ENCODE data around the gene THOC6.

The THOC6 gene

GRCh38 chr16:2986623-2987188 is 37.1 kb upstream of the THOC6 start:
- Mint-ChIP-seq H3K4me1 (peaks cover 6% of the 10 kb centered on the region), H3K4me3 (no peak overlapping the region), H3K9me3 (no peaks in the 10 kb centered on the region), H3K27me3 (no peaks in the 10 kb centered on the region), H3K27ac (no peak overlapping the region), H3K36me3 (no peaks in the 10 kb centered on the region)

GRCh38 chr16:2987286-2987685 is 36.5 kb upstream of the THOC6 start:
- H3K27me3 Mint-ChIP-seq, result no peaks in the 10 kb centered on the region
- H3K27ac Mint-ChIP-seq, result no peak overlapping the region
- no peaks in the 10 kb centered on the region for H3K36me3 Mint-ChIP-seq
- no peaks in the 10 kb centered on the region for H3K9me3 Mint-ChIP-seq
- H3K4me3 Mint-ChIP-seq, result no peak overlapping the region
- peaks cover 4% of the 10 kb centered on the region for H3K4me1 Mint-ChIP-seq

- no peaks in the 10 kb centered on the region for H3K36me3 Mint-ChIP-seq
- H3K27ac Mint-ChIP-seq, result no peak overlapping the region
- H3K4me3 Mint-ChIP-seq, result no peak overlapping the region
- no peaks in the 10 kb centered on the region for H3K27me3 Mint-ChIP-seq
- no peaks in the 10 kb centered on the region for H3K9me3 Mint-ChIP-seq
- H3K4me1 Mint-ChIP-seq, result peaks cover 4% of the 10 kb centered on the region
Measured at GRCh38 chr16:2987833-2988232, 36.0 kb upstream of the THOC6 start.

GRCh38 chr16:2988590-2989099 is 35.2 kb upstream of the THOC6 start:
- Mint-ChIP-seq H3K4me3 (no peak overlapping the region), H3K27ac (no peak overlapping the region), H3K4me1 (peaks cover 4% of the 10 kb centered on the region), H3K36me3 (no peaks in the 10 kb centered on the region), H3K27me3 (no peaks in the 10 kb centered on the region), H3K9me3 (no peaks in the 10 kb centered on the region)

GRCh38 chr16:2990891-2991290 is 32.9 kb upstream of the THOC6 start:
- Mint-ChIP-seq H3K4me3 (no peak overlapping the region), H3K27ac (no peak overlapping the region), H3K36me3 (no peaks in the 10 kb centered on the region), H3K4me1 (no peaks in the 10 kb centered on the region), H3K9me3 (no peaks in the 10 kb centered on the region), H3K27me3 (no peaks in the 10 kb centered on the region)

GRCh38 chr16:2991566-2992261 is 32.1 kb upstream of the THOC6 start:
- no peaks in the 10 kb centered on the region for H3K27me3 Mint-ChIP-seq
- no peak overlapping the region for H3K27ac Mint-ChIP-seq
- no peaks in the 10 kb centered on the region for H3K4me1 Mint-ChIP-seq
- H3K36me3 Mint-ChIP-seq, result no peaks in the 10 kb centered on the region
- no peaks in the 10 kb centered on the region for H3K9me3 Mint-ChIP-seq
- H3K4me3 Mint-ChIP-seq, result no peak overlapping the region

- Mint-ChIP-seq H3K9me3 (no peaks in the 10 kb centered on the region), H3K27ac (no peak overlapping the region), H3K4me1 (no peaks in the 10 kb centered on the region), H3K36me3 (no peaks in the 10 kb centered on the region), H3K4me3 (no peak overlapping the region), H3K27me3 (no peaks in the 10 kb centered on the region)
Measured at GRCh38 chr16:2992383-2993081, 31.3 kb upstream of the THOC6 start.

- no peaks in the 10 kb centered on the region for H3K27me3 Mint-ChIP-seq
- H3K36me3 Mint-ChIP-seq, result no peaks in the 10 kb centered on the region
- H3K4me3 Mint-ChIP-seq, result no peak overlapping the region
- no peaks in the 10 kb centered on the region for H3K4me1 Mint-ChIP-seq
- H3K9me3 Mint-ChIP-seq, result no peaks in the 10 kb centered on the region
- H3K27ac Mint-ChIP-seq, result no peak overlapping the region
Measured at GRCh38 chr16:2996298-2996697, 27.5 kb upstream of the THOC6 start.

- no peak overlapping the region for H3K4me3 Mint-ChIP-seq
- H3K9me3 Mint-ChIP-seq, result no peaks in the 10 kb centered on the region
- peak overlapping the region; percentile 70 for H3K27ac Mint-ChIP-seq
- H3K4me1 Mint-ChIP-seq, result no peaks in the 10 kb centered on the region
- H3K36me3 Mint-ChIP-seq, result no peaks in the 10 kb centered on the region
- H3K27me3 Mint-ChIP-seq, result peaks cover under 1% of the 10 kb centered on the region
Measured at GRCh38 chr16:2999929-3000328, 23.9 kb upstream of the THOC6 start.

GRCh38 chr16:3000540-3000939 is 23.3 kb upstream of the THOC6 start:
- H3K9me3 Mint-ChIP-seq, result no peaks in the 10 kb centered on the region
- no peaks in the 10 kb centered on the region for H3K36me3 Mint-ChIP-seq
- H3K27ac Mint-ChIP-seq, result no peak overlapping the region

GRCh38 chr16:3001316-3001715 is 22.5 kb upstream of the THOC6 start:
- Mint-ChIP-seq H3K9me3 (no peaks in the 10 kb centered on the region), H3K27ac (no peak overlapping the region), H3K4me1 (no peaks in the 10 kb centered on the region), H3K27me3 (peaks cover 2% of the 10 kb centered on the region), H3K36me3 (no peaks in the 10 kb centered on the region), H3K4me3 (no peak overlapping the region)

More at GRCh38 chr16:3000540-3000939, 23.3 kb upstream of the THOC6 start:
- peaks cover 1% of the 10 kb centered on the region for H3K27me3 Mint-ChIP-seq
- H3K4me1 Mint-ChIP-seq, result no peaks in the 10 kb centered on the region
- no peak overlapping the region for H3K4me3 Mint-ChIP-seq

- peak overlapping the region; percentile 78 for H3K4me3 Mint-ChIP-seq
- H3K27ac Mint-ChIP-seq, result peak overlapping the region; percentile 65
- H3K36me3 Mint-ChIP-seq, result no peaks in the 10 kb centered on the region
- peaks cover 23% of the 10 kb centered on the region for H3K4me1 Mint-ChIP-seq
- H3K27me3 Mint-ChIP-seq, result peaks cover 3% of the 10 kb centered on the region
- H3K9me3 Mint-ChIP-seq, result no peaks in the 10 kb centered on the region
Measured at GRCh38 chr16:3003582-3004270, 20.1 kb upstream of the THOC6 start.

- H3K9me3 Mint-ChIP-seq, result no peaks in the 10 kb centered on the region
- peaks cover 24% of the 10 kb centered on the region for H3K4me1 Mint-ChIP-seq
- H3K27ac Mint-ChIP-seq, result no peak overlapping the region
- H3K36me3 Mint-ChIP-seq, result no peaks in the 10 kb centered on the region
- peaks cover 3% of the 10 kb centered on the region for H3K27me3 Mint-ChIP-seq
- no peak overlapping the region for H3K4me3 Mint-ChIP-seq
Measured at GRCh38 chr16:3004319-3004718, 19.5 kb upstream of the THOC6 start.

GRCh38 chr16:3004781-3005284 is 19.0 kb upstream of the THOC6 start:
- no peaks in the 10 kb centered on the region for H3K36me3 Mint-ChIP-seq
- peak overlapping the region; percentile 47 for H3K4me3 Mint-ChIP-seq
- no peak overlapping the region for H3K27ac Mint-ChIP-seq
- peaks cover 24% of the 10 kb centered on the region for H3K4me1 Mint-ChIP-seq
- H3K27me3 Mint-ChIP-seq, result peaks cover 3% of the 10 kb centered on the region
- no peaks in the 10 kb centered on the region for H3K9me3 Mint-ChIP-seq

- Mint-ChIP-seq H3K36me3 (no peaks in the 10 kb centered on the region), H3K27ac (no peak overlapping the region), H3K4me3 (peak overlapping the region; percentile 69), H3K27me3 (peaks cover 3% of the 10 kb centered on the region), H3K4me1 (peaks cover 24% of the 10 kb centered on the region), H3K9me3 (no peaks in the 10 kb centered on the region)
Measured at GRCh38 chr16:3007059-3007956, 16.5 kb upstream of the THOC6 start.

All from activated naive CD4-positive, alpha-beta T cell treated with anti-CD3 and anti-CD28 coated beads, Interleukin-2, amount 50 U/mL, for 24 hours (primary cell).